OCI-LY1 (cell line): ENCODE measurements around the gene CCDC33.

ENCODE experiments used
- CTCF ChIP-seq: fragments of 200-600 bp; sonication (generic), shearing (Covaris generic); IDR thresholded peaks from 2 replicates; pipeline ENCODE4 v1.5.1; 2017; ENCODE audit warnings: mild to moderate bottlenecking, antibody characterized with exemption, low read length, moderate library complexity, mixed read lengths
- EZH2 ChIP-seq: fragments of 200-600 bp; sonication (generic), shearing (Covaris generic); IDR thresholded peaks from 2 replicates; pipeline ENCODE4 v1.8.0; 2017; ENCODE audit warnings: borderline replicate concordance, mixed run types, mild to moderate bottlenecking, antibody characterized with exemption, low read length, moderate library complexity, mixed read lengths

- peak; percentile 84 for TF ChIP-seq CTCF
- no peak for TF ChIP-seq EZH2
Measured at GRCh38 chr15:74373731-74374647, 137.9 kb downstream of the CCDC33 start.
